SK-N-SH treated with all-trans-retinoic acid at 6 μM for 48 hours (cell line): Measurements from ENCODE around the gene DNAJC5G.
"Not testable (repeated sequence)": the region's sequence is repeated elsewhere in the genome, so short reads cannot be mapped to it uniquely, and the experiment has no call there.

Experiments used
- ATAC-seq: fragments of 200-7000 bp; cut with Tn5 transposase; 3 replicates; pipeline ENCODE4 v1.9.1; 2020; ENCODE audit warnings: mild to moderate bottlenecking, moderate library complexity
- ARNTL ChIP-seq: fragments of 450-650 bp; formaldehyde crosslinking; IDR thresholded peaks from 2 replicates; pipeline ENCODE4 v1.5.0; 2020; ENCODE audit warnings: low read depth, mild to moderate bottlenecking, moderate library complexity, borderline replicate concordance
- BACH2 ChIP-seq: fragments of 250-450 bp; sonication (Bioruptor Pico); IDR thresholded peaks from 2 replicates; pipeline ENCODE4 v1.9.0; 2021; ENCODE audit warnings: mild to moderate bottlenecking, borderline replicate concordance
- CSDC2 ChIP-seq: fragments of 250-450 bp; sonication (Bioruptor Pico); IDR thresholded peaks from 2 replicates; pipeline ENCODE4 v1.5.0; 2020; ENCODE audit warnings: mild to moderate bottlenecking, moderate library complexity
- ESRRG ChIP-seq: fragments of 250-450 bp; sonication (Bioruptor Pico); IDR thresholded peaks from 2 replicates; pipeline ENCODE4 v1.6.1; 2021; ENCODE audit warnings: mild to moderate bottlenecking
- GLIS3 ChIP-seq: fragments of 250-450 bp; sonication (Bioruptor Pico); IDR thresholded peaks from 2 replicates; pipeline ENCODE4 v1.5.0; 2020; ENCODE audit warnings: mild to moderate bottlenecking, moderate library complexity
- ISL1 ChIP-seq: fragments of 250-450 bp; sonication (Bioruptor Pico); IDR thresholded peaks from 2 replicates; pipeline ENCODE4 v2.1.2; 2022; ENCODE audit warnings: mild to moderate bottlenecking, moderate library complexity
- OSR1 ChIP-seq: fragments of 250-450 bp; sonication (Bioruptor Pico); IDR thresholded peaks from 2 replicates; pipeline ENCODE4 v1.8.0; 2022; ENCODE audit warnings: moderate library complexity, mild to moderate bottlenecking, inconsistent platforms
- PPARA ChIP-seq: fragments of 250-450 bp; sonication (Bioruptor Pico); IDR thresholded peaks from 2 replicates; pipeline ENCODE4 v1.5.0; 2020; ENCODE audit warnings: mild to moderate bottlenecking, borderline replicate concordance
- RARB ChIP-seq: fragments of 250-450 bp; sonication (Bioruptor Pico); IDR thresholded peaks from 2 replicates; pipeline ENCODE4 v1.8.0; 2021; ENCODE audit warnings: mild to moderate bottlenecking, moderate library complexity
- SNAI2 ChIP-seq: fragments of 250-450 bp; sonication (Bioruptor Pico); IDR thresholded peaks from 2 replicates; pipeline ENCODE4 v1.5.0; 2020; ENCODE audit warnings: mild to moderate bottlenecking, moderate library complexity
- TCF4 ChIP-seq: fragments of 250-450 bp; sonication (Bioruptor Pico); IDR thresholded peaks from 2 replicates; pipeline ENCODE4 v1.8.0; 2021; ENCODE audit warnings: mild to moderate bottlenecking, moderate library complexity, borderline replicate concordance
- TOX ChIP-seq: fragments of 250-450 bp; sonication (Bioruptor Pico); IDR thresholded peaks from 2 replicates; pipeline ENCODE4 v1.8.0; 2021; ENCODE audit warnings: mild to moderate bottlenecking, moderate library complexity, borderline replicate concordance
- ZC3H10 ChIP-seq: fragments of 250-450 bp; sonication (Bioruptor Pico); IDR thresholded peaks from 2 replicates; pipeline ENCODE4 v1.5.1; 2021; ENCODE audit warnings: mild to moderate bottlenecking, moderate library complexity
- ZFP3 ChIP-seq: fragments of 250-450 bp; sonication (Bioruptor Pico); IDR thresholded peaks from 2 replicates; pipeline ENCODE4 v1.5.0; 2020; ENCODE audit warnings: mild to moderate bottlenecking, moderate library complexity
- ZFP30 ChIP-seq: fragments of 450-650 bp; formaldehyde crosslinking; IDR thresholded peaks from 2 replicates; pipeline ENCODE4 v1.5.0; 2022; ENCODE audit warnings: mild to moderate bottlenecking, moderate library complexity
- ZNF565 ChIP-seq: fragments of 450-650 bp; formaldehyde crosslinking; conservative IDR thresholded peaks from 2 replicates; pipeline ENCODE4 v1.5.0; 2020; ENCODE audit warnings: low read depth, mild to moderate bottlenecking, moderate library complexity
- ZNF70 ChIP-seq: fragments of 450-650 bp; formaldehyde crosslinking; IDR thresholded peaks from 2 replicates; pipeline ENCODE4 v1.5.0; 2020; ENCODE audit warnings: mild to moderate bottlenecking, moderate library complexity
- ZNF8 ChIP-seq: fragments of 450-650 bp; formaldehyde crosslinking; IDR thresholded peaks from 2 replicates; pipeline ENCODE4 v1.5.0; 2020; ENCODE audit warnings: mild to moderate bottlenecking, moderate library complexity
- TF ChIP-seq, protein P1 (sequence below): fragments of 250-450 bp; sonication (Bioruptor Pico); IDR thresholded peaks from 2 replicates; pipeline ENCODE4 v1.8.0; 2021; ENCODE audit warnings: low read depth, mild to moderate bottlenecking, moderate library complexity, borderline replicate concordance
- TF ChIP-seq, protein P2 (sequence below): fragments of 250-450 bp; sonication (Bioruptor Pico); IDR thresholded peaks from 2 replicates; pipeline ENCODE4 v1.5.1; 2021; ENCODE audit warnings: mild to moderate bottlenecking, moderate library complexity
- TF ChIP-seq, protein P3 (sequence below): fragments of 250-450 bp; sonication (Bioruptor Pico); IDR thresholded peaks from 2 replicates; pipeline ENCODE4 v1.5.0; 2020; ENCODE audit warnings: mild to moderate bottlenecking, moderate library complexity
- TF ChIP-seq, protein P4 (sequence below): fragments of 250-450 bp; sonication (Bioruptor Pico); IDR thresholded peaks from 2 replicates; pipeline ENCODE4 v1.5.1; 2020; ENCODE audit warnings: low read depth, mild to moderate bottlenecking, moderate library complexity
- TF ChIP-seq, protein P5 (sequence below): fragments of 250-450 bp; sonication (Bioruptor Pico); IDR thresholded peaks from 2 replicates; pipeline ENCODE4 v1.8.0; 2020; ENCODE audit warnings: mild to moderate bottlenecking, moderate library complexity, borderline replicate concordance

Gene DNAJC5G

DNA sequence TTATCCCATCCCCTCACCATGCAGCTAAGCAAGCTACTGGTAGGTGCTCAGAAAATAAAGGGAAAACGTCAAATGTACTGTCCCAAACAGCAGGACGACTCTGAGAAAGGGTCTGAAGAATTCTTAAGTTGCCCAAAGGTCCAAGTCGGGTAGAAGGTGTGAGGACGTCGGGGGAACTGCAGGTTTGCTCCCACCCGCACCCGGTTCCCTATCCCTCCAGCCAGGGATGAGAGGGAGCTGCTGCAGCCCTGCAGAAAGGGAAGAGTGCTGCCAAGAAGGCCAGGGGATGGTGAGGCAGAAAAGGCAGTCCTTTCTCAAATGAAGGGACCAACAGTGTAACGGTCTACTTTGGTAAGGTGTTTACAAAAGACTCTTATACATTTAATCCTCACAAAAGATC is 39.9 kb downstream of the DNAJC5G start (continued):
- TF ChIP-seq ZNF8 (no peak), CSDC2 (no peak), RARB (CRISPR knock-in tag) (no peak), OSR1 (CRISPR knock-in tag) (no peak)

DNA sequence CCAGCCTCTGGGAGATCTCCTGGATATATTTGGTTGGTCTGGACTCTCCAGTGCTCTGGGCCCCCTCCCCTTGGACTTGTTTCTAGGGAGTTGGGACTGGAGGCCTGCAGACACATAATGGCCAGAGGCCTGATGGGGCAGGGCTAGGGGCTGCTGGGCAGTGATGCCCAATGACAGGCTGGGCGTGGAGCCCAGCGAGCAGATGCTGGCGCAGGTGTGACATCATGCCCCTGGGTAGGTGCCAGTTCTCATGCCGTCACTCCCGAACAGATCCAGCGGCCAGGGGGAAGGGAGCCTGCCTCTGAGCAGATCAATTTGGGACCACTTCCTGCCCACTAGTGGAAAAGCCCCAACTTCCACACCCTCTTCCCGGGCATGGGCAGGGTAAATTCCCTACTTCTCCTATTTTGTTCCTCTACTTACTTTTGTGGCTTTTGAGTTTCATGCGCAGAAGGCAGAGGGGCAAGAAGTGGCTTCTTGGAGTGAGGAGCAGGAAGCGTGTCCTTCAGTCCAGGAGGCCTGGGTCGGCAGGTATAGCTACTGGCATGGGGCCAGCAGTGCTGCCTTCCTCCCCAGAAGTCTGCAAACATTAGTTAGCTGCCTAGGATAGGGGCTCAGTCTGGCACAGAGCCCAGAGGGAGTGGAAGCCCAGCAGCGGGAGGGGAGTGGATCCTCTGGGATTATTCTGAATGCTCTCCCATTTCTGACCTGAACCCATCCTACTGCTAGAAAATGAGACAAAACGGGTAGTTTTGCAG is 41.6 kb downstream of the DNAJC5G start:
- no peak for TF ChIP-seq ZNF565
- TF ChIP-seq, protein P1, sequence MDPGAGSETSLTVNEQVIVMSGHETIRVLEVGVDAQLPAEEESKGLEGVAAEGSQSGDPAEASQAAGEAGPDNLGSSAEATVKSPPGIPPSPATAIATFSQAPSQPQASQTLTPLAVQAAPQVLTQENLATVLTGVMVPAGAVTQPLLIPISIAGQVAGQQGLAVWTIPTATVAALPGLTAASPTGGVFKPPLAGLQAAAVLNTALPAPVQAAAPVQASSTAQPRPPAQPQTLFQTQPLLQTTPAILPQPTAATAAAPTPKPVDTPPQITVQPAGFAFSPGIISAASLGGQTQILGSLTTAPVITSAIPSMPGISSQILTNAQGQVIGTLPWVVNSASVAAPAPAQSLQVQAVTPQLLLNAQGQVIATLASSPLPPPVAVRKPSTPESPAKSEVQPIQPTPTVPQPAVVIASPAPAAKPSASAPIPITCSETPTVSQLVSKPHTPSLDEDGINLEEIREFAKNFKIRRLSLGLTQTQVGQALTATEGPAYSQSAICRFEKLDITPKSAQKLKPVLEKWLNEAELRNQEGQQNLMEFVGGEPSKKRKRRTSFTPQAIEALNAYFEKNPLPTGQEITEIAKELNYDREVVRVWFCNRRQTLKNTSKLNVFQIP (CRISPR knock-in tag): no peak
- no peak for ATAC-seq

DNA sequence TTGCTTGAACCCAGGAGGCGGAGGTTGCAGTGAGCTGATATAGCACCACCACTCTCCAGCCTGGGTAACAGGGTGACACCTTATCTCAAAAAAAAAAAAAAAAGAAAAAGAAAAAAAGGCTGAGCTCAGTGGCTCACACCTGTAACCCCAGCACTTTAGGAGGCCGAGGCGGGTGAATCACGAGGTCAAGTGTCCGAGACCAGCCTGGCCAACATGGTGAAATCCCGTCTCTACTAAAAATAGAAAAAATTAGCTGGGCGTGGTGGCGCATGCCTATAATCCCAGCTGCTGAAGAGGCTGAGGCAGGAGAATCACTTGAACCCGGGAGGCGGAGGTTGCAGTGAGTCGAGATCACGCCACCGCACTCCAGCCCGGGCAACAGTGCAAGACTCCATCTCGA is 44.6 kb downstream of the DNAJC5G start:
- not testable (repeated sequence) for ATAC-seq

DNA sequence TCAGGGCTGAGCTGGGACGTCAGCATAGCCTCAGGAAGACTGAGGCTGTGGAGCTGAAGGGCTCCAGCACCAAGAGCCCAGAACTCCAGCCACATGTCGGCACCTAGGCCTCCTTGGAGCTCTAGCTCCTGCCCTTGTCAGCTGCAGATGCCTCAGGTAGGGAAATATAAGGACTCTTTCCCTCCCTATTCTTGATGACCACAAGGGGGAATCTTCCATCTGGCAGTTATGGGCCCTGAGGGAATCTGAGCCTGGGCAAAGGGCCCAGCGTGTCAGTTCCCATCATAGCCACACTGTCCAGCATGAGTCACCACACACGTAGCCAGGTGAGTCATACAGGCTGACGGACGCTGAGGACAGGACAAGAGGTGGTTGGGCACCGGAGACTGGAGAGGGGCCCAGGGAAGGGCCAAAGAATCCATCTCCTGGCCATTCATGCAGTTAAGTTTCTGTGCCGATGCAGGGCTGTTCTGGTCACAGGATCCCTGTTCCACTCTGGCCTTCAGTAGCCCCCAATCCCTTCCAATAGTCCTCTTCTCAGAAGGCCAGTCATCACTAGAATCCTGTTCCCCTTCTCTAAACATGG is 45.8 kb downstream of the DNAJC5G start:
- TF ChIP-seq ESRRG (no peak), ZNF8 (no peak), ISL1 (CRISPR knock-in tag) (peak; percentile 38; the same call in 1 of the 2 replicates), ZNF565 (no peak), ZNF70 (CRISPR knock-in tag) (no peak), TOX (peak; percentile 60; the same call in 1 of the 2 replicates), ZFP30 (no peak), TCF4 (CRISPR knock-in tag) (no peak), OSR1 (CRISPR knock-in tag) (no peak), ARNTL (CRISPR knock-in tag) (no peak), RARB (CRISPR knock-in tag) (no peak), SNAI2 (no peak), CSDC2 (peak; percentile 82; the same call in 1 of the 2 replicates), ZFP3 (peak; percentile 81), GLIS3 (CRISPR knock-in tag) (no peak), BACH2 (CRISPR knock-in tag) (no peak), ZC3H10 (CRISPR knock-in tag) (no peak), PPARA (CRISPR knock-in tag) (no peak)
- TF ChIP-seq, protein P2, sequence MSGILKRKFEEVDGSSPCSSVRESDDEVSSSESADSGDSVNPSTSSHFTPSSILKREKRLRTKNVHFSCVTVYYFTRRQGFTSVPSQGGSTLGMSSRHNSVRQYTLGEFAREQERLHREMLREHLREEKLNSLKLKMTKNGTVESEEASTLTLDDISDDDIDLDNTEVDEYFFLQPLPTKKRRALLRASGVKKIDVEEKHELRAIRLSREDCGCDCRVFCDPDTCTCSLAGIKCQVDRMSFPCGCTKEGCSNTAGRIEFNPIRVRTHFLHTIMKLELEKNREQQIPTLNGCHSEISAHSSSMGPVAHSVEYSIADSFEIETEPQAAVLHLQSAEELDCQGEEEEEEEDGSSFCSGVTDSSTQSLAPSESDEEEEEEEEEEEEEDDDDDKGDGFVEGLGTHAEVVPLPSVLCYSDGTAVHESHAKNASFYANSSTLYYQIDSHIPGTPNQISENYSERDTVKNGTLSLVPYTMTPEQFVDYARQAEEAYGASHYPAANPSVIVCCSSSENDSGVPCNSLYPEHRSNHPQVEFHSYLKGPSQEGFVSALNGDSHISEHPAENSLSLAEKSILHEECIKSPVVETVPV (CRISPR knock-in tag): peak; percentile 40; the same call in 1 of the 2 replicates
- TF ChIP-seq, protein P1 (CRISPR knock-in tag): 0 out of 2 replicates have a peak, but pooled peaks have one; percentile 67
- TF ChIP-seq, protein P3, sequence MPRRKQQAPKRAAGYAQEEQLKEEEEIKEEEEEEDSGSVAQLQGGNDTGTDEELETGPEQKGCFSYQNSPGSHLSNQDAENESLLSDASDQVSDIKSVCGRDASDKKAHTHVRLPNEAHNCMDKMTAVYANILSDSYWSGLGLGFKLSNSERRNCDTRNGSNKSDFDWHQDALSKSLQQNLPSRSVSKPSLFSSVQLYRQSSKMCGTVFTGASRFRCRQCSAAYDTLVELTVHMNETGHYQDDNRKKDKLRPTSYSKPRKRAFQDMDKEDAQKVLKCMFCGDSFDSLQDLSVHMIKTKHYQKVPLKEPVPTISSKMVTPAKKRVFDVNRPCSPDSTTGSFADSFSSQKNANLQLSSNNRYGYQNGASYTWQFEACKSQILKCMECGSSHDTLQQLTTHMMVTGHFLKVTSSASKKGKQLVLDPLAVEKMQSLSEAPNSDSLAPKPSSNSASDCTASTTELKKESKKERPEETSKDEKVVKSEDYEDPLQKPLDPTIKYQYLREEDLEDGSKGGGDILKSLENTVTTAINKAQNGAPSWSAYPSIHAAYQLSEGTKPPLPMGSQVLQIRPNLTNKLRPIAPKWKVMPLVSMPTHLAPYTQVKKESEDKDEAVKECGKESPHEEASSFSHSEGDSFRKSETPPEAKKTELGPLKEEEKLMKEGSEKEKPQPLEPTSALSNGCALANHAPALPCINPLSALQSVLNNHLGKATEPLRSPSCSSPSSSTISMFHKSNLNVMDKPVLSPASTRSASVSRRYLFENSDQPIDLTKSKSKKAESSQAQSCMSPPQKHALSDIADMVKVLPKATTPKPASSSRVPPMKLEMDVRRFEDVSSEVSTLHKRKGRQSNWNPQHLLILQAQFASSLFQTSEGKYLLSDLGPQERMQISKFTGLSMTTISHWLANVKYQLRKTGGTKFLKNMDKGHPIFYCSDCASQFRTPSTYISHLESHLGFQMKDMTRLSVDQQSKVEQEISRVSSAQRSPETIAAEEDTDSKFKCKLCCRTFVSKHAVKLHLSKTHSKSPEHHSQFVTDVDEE: 0 out of 2 replicates have a peak, but pooled peaks have one; percentile 46
- TF ChIP-seq, protein P4, sequence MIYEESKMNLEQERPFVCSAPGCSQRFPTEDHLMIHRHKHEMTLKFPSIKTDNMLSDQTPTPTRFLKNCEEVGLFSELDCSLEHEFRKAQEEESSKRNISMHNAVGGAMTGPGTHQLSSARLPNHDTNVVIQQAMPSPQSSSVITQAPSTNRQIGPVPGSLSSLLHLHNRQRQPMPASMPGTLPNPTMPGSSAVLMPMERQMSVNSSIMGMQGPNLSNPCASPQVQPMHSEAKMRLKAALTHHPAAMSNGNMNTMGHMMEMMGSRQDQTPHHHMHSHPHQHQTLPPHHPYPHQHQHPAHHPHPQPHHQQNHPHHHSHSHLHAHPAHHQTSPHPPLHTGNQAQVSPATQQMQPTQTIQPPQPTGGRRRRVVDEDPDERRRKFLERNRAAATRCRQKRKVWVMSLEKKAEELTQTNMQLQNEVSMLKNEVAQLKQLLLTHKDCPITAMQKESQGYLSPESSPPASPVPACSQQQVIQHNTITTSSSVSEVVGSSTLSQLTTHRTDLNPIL (CRISPR knock-in tag): 0 out of 2 replicates have a peak, but pooled peaks have one; percentile 58
- TF ChIP-seq, protein P5, sequence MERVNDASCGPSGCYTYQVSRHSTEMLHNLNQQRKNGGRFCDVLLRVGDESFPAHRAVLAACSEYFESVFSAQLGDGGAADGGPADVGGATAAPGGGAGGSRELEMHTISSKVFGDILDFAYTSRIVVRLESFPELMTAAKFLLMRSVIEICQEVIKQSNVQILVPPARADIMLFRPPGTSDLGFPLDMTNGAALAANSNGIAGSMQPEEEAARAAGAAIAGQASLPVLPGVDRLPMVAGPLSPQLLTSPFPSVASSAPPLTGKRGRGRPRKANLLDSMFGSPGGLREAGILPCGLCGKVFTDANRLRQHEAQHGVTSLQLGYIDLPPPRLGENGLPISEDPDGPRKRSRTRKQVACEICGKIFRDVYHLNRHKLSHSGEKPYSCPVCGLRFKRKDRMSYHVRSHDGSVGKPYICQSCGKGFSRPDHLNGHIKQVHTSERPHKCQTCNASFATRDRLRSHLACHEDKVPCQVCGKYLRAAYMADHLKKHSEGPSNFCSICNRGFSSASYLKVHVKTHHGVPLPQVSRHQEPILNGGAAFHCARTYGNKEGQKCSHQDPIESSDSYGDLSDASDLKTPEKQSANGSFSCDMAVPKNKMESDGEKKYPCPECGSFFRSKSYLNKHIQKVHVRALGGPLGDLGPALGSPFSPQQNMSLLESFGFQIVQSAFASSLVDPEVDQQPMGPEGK: no peak
- ATAC-seq: peak; percentile 85
